ENCODE measurements around the gene GSN.

The GSN gene

GRCh38 chr9:121267689-121268597 lies at the start of gene GSN:
TSS of gene GSN (plus strand) at chr9:121268162. CDS start at chr9:121301972, 33,810 bp downstream.
- peak; percentile 19 for DNase-seq

DNA sequence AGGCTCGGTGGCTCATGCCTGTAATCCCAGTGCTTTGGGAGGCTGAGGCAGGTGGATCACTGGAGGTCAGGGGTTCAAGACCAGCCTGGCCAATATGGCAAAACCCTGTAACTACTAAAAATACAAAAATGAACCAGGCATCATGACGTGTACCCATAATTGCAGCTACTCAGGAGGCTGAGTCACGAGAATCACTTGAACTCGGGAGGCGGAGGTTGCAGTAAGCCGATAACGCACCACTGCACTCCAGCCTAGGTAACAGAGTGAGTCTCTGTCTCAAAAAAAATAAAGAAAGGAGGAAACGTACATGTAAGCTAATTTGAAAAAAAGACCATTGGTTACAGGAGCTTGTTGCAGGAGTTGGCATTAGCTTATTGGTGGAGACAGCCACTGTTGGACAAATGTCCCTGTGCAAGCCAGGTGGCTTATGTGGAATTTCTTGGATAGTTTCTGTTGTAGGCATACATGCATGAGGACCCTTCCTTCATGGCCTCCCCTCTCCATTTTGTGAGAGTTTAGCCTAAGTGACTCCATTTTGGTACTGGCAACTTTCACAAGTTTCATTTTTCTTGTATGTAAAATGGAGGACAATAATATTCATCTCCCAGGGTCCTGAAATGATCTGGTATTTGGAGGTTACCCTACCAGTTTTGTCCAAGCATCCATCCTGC lies 49.5 kb upstream of the GSN start:
- DNase-seq: no peak

DNA sequence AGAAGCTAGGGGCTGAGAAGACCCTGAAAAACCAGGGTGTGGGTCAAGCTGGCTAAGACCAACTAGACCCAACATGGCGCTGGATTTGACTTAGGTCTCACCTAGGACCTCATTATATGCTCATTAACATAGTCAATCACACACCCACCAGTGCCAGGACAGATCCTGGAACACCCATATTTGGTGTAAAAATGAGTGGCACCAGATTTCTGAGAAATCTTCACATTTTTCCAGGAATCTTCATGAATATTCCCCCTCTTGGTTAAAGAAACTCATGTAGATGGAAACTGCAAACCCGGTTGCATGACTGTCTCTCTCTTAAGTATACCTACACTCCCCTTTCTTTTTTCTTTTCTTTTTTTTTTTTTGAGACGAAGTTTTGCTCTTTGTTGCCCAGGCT lies 48.4 kb upstream of the GSN start:
- DNase-seq: no peak

DNA sequence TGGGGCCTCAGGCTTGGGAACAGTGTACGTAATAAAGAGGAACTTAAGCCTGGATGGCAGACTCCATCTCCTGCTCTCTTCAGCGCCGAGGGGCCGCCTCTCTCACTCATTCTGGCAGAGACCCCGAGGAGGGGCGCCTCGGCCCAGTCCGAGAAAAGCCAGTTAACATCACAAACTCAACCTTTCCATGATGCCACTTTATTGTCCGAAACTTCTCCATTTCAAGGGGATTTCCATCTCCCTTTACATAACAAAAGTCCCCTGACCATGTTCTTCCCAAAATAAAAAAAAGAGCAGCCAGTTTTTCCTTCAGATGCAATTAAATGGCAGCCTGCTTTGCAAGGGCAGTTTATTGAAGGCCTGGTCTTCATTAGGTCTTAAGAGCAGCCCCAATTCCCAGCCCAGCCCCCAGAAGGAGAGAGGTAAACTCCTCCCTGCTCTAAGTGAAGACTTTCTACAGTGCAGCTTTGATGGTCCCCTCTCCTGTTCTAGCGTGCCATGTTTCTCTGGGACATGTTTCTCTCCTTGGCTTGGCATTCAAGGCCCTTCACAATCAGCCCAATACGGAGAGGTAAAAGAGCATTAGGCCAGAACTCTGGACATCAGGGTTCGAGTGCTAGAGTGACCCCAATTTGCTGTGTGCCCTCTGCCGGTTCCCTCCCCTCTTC lies 46.8 kb upstream of the GSN start:
- DNase-seq: no peak

- no peak for DNase-seq
Observed at GRCh38 chr9:121221664-121222055, 46.3 kb upstream of the GSN start.

DNA sequence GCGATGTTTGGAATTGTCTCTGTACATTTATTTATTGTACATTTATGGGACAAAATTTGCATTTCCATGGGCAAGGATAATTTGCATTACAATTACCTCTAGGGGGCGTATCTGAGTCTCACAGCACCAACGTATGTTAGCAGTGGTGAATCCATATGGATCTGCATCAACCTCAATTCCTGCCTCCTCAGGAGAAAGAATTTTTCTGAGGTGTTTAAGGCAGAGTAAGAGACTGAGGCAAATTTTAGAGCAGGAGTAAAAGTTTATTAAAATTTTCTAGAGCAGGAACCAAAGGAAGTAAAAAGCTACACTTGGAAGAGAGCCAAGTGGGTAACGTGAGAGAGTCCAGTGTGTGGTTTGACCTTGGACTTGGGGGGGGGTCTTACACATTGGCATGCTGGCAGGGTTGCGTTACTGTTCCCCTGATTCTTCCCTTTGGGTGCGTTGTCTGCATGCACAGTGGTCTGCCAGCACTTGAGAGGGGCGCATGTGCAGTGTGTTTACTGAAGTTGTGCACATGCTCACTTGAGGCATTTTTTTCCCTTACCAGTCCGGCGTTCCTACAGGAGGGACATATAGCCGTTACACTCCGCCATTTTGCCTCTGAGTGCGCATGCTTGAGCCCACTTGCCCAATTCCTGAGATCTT lies 45.3 kb upstream of the GSN start:
- DNase-seq: no peak

DNA sequence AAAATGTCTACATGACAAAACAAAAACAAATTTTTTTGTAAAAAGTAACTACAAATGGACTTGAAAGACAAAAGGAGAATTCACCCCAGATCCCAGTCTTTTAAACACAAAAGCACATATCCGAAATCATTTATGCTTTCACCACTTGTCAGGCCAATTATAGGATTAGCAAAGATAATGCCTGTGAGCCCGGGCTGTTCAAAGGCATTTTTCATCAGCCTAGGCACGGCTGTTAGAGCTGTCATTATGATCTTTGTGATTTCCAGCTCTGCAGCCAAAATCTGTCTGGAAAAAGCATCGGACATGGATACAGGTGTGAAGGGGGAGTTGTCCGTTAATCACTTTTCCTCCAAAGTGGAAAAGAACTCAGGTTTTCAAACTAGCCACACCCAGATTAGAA lies 42.7 kb upstream of the GSN start:
- no peak for DNase-seq

DNA sequence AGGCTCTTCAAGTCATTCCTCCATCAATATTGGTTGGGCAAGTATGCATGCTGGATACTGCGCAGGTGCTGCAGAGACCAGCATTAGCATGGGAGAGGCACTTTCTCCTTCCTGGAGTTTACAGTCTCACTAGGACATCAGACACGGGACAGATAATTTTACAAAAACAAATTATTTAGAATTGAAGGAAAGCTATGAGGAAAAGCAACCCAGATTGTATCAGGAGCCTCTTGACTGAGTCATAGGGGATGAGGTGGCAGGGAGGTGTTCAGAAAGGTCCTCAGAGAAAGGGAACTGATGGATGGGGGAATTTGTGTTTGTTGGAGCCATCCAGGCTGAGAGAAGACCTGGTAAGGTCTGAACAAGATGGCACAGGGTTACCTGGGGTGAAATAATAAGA lies 41.8 kb upstream of the GSN start:
- DNase-seq: no peak

GRCh38 chr9:121227862-121228261 lies 40.1 kb upstream of the GSN start:
- no peak for DNase-seq

DNA sequence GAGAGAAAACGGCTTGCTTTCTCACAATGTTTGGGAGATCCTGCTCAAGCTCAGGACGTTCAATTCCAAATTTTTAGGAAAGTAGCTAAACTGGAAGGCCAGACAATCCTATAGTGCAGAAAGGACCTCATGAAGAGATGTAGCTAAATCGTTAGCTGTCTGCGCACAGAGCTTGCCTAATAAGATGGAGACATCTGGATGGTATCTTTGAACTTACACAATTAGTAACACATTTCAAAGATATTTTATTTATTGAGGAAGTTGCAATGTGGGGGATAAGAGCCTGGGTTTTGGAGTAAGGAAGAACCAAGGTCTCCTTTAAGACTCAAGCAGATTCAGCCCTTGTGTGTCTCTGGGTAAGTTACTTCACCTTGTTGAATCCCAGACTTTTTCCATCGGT lies 37.7 kb upstream of the GSN start:
- no peak for DNase-seq

- DNase-seq: no peak
Observed at GRCh38 chr9:121232251-121232650, 35.7 kb upstream of the GSN start.

DNA sequence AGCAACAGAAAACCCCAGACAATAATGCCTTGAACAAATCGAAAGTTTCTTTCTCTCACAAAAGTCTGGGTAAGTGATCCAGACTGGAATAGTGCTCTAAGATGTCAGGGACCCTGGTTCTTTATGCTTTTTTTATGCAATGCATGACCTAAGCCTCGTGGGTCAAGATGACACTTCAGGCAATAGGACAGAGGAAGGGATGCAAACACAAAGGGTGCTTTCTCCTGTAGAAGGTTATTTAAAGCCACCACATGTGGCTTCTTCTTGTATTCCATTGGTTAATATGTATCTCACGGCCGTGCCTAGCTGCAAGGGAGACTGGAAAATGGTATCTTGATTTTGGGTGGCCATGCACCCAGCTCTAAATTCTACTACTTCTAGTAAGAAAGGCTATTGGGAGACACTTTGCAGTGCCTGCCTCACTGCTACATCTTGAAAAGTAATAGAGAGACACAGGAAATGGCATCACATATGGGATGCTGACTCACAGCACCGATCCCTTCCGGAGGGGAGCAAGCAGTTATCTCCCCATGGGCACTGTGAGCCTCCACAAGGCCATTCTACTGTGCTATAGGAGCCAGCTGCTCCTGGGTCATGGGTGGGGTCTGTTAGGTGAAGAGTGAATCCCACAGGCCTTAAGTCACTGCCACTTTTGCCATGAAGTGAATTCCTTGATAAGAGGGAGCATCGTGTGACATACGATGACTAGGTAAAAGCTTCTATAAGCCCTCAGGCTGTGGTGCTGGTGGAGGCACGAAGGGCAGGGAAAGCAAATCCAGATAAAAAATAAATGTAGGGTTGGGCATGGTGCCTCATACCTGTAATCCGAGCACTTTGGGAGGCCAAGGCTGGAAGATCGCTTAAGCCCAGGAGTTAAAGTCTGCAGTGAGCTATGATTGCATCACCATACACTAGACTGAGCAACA lies 33.8 kb upstream of the GSN start:
- DNase-seq: no peak

DNA sequence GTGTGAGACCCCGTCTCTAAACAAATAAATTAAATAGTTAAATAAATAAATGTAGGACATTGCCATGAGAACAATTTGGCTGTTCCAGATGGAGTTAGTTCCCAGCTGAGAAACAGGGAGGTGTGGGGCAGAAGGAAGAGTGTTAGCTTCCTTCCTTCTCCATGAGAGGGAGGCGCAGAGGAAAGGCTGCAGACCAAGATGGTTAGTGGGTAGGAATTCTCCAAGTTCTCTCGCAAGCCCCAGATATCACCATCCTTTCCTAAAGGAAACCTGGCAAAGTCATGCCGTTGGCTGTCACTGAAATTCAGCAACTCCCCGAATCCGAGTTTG lies 33.2 kb upstream of the GSN start:
- no peak for DNase-seq

- DNase-seq: no peak
Observed at GRCh38 chr9:121235512-121235911, 32.5 kb upstream of the GSN start.

- DNase-seq: no peak
Observed at GRCh38 chr9:121237916-121238315, 30.0 kb upstream of the GSN start.

DNA sequence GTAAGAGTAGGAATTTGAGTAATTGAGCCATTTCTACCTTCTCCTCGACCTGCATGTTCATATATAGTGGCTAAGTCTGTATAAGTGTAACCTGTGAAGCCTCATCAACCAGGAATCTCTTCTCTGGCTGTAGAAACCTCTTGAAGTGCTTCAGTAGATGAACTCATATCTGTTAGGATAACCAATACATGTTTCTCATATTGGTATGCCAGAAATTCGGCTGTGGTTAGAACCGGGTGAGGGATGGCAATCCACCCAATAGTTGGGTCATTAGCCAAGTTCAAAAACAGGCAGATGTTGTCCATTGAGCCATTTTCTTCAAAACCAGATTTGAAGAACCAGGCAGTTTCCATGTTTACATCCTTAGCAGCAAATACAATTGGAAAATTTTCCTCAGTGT lies 28.9 kb upstream of the GSN start:
- DNase-seq: no peak

DNA sequence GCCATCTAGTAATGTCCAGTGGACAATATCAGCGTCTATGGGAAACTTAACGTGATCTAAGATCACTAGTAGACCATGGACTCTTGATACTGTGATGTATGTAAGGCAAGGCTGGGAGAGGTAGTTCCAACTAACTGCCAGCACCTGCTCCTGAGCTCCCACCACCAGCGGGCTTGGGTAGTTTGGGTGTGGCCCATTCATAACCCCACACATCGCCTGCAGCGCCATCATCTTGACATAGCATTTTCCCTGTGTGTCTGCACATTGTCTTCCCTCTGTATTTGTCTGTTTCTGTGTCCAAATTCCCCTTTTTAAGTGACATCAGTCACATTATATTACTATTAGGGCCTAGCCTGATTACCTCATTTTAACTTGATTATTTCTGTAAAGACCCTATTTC lies 28.1 kb upstream of the GSN start:
- no peak for DNase-seq

DNA sequence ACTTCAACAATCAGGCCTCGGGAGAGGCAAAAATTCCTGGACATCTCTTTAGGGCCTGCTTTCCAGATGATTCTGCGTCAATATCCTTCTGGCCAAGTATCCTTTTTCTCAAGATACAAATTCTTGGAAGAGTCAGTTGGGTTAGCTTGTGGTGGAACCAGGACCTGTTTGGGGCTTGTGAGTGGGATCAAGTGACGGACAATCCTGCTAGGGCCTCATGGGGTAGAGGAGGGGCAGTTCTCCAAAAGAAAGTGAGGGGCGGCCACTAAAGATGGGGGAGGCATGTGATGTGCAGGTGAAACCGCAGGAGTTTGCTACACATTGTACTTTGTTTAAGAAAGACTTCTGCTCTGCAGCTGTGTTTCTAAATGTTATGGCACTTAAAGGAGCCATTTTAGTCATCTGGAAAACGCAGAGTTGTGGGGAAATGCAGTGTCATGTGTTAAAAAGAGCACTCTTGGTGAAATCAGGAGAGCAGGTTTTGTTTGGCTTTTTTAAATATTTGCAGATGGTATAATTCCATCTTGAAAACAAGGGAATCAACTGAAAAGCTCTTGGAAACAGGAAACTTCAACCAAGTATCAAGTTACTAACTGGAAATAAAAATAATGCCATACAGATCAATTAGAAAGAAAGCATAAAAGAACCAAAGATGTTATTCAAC lies 27.4 kb upstream of the GSN start:
- DNase-seq: no peak

DNA sequence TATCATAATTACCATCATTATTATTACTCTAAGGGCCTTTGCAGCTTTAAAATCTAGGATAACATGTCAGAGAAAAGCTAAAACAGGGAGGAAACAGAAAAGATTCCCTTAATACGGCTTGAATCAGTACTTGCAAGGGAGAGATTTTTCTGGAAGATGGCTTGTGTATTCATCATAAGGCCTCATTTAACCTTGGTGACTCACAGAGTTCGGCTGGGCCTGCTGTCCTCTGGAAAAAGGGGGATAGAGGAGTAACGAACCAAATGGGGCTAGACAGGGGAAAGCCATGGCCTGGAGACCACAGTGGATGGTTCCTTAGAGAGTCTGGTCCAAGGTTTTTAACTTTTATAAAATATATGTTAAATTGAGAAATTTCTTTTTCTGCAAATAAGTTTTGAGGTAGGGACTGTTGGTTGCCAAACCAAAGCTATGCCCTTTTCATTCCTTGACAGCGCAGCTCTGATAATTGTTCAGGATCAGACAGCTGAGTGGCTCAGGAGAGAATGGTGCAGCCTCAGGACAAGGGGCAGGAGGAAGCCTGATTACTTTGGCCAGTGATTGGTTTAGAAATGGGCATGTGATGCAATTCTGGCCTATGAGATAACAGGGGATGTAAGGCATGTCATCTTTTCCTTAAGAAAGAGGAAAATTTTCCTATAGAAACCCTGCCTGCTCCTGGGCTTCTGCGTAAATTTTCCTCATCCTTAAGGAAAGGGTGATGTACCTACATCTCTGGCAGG lies 25.6 kb upstream of the GSN start:
- DNase-seq: no peak

GRCh38 chr9:121242959-121243346 lies 25.0 kb upstream of the GSN start:
- DNase-seq: no peak
